ENCODE results near the gene HOXA11.

HOXA11 gene

GRCh38 chr7:27203964-27204594, 19.0 kb upstream of the HOXA11 start:
- TF ChIP-seq MYC (IDR thresholded peaks at IDR 0.05; ENCODE audit: low read depth, low read length) (no peak), CTCF (IDR thresholded peaks at IDR 0.05; ENCODE audit: low read depth, low read length) (no peak), POLR2A (IDR thresholded peaks at IDR 0.05; ENCODE audit: extremely low read depth, insufficient read length) (no peak), MAX (IDR thresholded peaks at IDR 0.05; ENCODE audit: low read depth, low read length) (no peak)
- no peak overlapping the region for H3K4me3 ChIP-seq (ENCODE audit: low read depth, low read length)
- no peak for DNase-seq (ENCODE audit: low read depth)

- TF ChIP-seq POLR2A (IDR thresholded peaks at IDR 0.05; ENCODE audit: extremely low read depth, insufficient read length): no peak
- no peak for TF ChIP-seq MAX (IDR thresholded peaks at IDR 0.05; ENCODE audit: low read depth, low read length)
- TF ChIP-seq CTCF (IDR thresholded peaks at IDR 0.05; ENCODE audit: low read depth, low read length): no peak
- no peak for TF ChIP-seq MYC (IDR thresholded peaks at IDR 0.05; ENCODE audit: low read depth, low read length)
- no peak for DNase-seq (ENCODE audit: low read depth)
- H3K4me3 ChIP-seq (ENCODE audit: low read depth, low read length): no peak overlapping the region
These were observed 18.4 kb upstream of the HOXA11 start for GRCh38 chr7:27203365-27203953.

- DNase-seq (ENCODE audit: low read depth): peak; percentile 26
- TF ChIP-seq POLR2A (IDR thresholded peaks at IDR 0.05; ENCODE audit: extremely low read depth, insufficient read length): no peak
- no peak for TF ChIP-seq CTCF (IDR thresholded peaks at IDR 0.05; ENCODE audit: low read depth, low read length)
- no peak for TF ChIP-seq MAX (IDR thresholded peaks at IDR 0.05; ENCODE audit: low read depth, low read length)
- no peak for TF ChIP-seq MYC (IDR thresholded peaks at IDR 0.05; ENCODE audit: low read depth, low read length)
- H3K4me3 ChIP-seq (ENCODE audit: low read depth, low read length): peak overlapping the region; percentile 88
These were observed 17.8 kb upstream of the HOXA11 start for GRCh38 chr7:27202862-27203134.

GRCh38 chr7:27202018-27202861, 17.2 kb upstream of the HOXA11 start:
- no peak for TF ChIP-seq MAX (IDR thresholded peaks at IDR 0.05; ENCODE audit: low read depth, low read length)
- TF ChIP-seq MYC (IDR thresholded peaks at IDR 0.05; ENCODE audit: low read depth, low read length): no peak
- TF ChIP-seq POLR2A (IDR thresholded peaks at IDR 0.05; ENCODE audit: extremely low read depth, insufficient read length): no peak
- TF ChIP-seq CTCF (IDR thresholded peaks at IDR 0.05; ENCODE audit: low read depth, low read length): no peak
- DNase-seq (ENCODE audit: low read depth): no peak
- peak overlapping the region; percentile 88 for H3K4me3 ChIP-seq (ENCODE audit: low read depth, low read length)

GRCh38 chr7:27201580-27202017, 16.6 kb upstream of the HOXA11 start:
- H3K4me3 ChIP-seq (ENCODE audit: low read depth, low read length): peak overlapping the region; percentile 88
- peak; percentile 87 for DNase-seq (ENCODE audit: low read depth)

More at GRCh38 chr7:27201580-27202017, 16.6 kb upstream of the HOXA11 start:
- no peak for TF ChIP-seq MYC (IDR thresholded peaks at IDR 0.05; ENCODE audit: low read depth, low read length)
- no peak for TF ChIP-seq CTCF (IDR thresholded peaks at IDR 0.05; ENCODE audit: low read depth, low read length)
- TF ChIP-seq MAX (IDR thresholded peaks at IDR 0.05; ENCODE audit: low read depth, low read length): no peak; the same call in none of the 2 replicates
- no peak for TF ChIP-seq POLR2A (IDR thresholded peaks at IDR 0.05; ENCODE audit: extremely low read depth, insufficient read length)
